ENCODE measurements around the gene EFNA5.

EFNA5 gene

DNA sequence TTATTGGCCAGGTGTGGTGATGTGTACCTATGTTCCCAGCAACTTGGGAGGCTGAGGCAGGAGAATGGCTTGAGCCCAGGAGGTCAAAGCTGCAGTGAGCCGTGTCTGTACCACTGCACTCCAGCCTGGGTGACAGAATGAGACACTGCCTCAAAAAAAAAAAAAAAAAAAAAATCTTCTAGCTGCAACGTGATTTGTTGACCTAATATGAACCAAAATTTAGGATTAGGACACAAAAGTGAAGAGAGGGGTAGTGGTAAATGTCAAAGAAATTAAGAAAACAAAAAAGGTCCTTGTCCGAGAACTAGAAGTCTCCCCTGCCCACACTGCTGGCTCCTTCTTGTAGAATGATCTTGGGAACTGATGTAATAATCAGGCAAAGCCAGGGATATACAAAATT is 272.0 kb downstream of the EFNA5 start:
- H3K27ac ChIP-seq, result no peak overlapping the region
- TF ChIP-seq ZFX (IDR thresholded peaks at IDR 0.05; ENCODE audit: borderline replicate concordance), result no peak
- TF ChIP-seq, protein P1, sequence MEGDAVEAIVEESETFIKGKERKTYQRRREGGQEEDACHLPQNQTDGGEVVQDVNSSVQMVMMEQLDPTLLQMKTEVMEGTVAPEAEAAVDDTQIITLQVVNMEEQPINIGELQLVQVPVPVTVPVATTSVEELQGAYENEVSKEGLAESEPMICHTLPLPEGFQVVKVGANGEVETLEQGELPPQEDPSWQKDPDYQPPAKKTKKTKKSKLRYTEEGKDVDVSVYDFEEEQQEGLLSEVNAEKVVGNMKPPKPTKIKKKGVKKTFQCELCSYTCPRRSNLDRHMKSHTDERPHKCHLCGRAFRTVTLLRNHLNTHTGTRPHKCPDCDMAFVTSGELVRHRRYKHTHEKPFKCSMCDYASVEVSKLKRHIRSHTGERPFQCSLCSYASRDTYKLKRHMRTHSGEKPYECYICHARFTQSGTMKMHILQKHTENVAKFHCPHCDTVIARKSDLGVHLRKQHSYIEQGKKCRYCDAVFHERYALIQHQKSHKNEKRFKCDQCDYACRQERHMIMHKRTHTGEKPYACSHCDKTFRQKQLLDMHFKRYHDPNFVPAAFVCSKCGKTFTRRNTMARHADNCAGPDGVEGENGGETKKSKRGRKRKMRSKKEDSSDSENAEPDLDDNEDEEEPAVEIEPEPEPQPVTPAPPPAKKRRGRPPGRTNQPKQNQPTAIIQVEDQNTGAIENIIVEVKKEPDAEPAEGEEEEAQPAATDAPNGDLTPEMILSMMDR (IDR thresholded peaks at IDR 0.05), result no peak

DNA sequence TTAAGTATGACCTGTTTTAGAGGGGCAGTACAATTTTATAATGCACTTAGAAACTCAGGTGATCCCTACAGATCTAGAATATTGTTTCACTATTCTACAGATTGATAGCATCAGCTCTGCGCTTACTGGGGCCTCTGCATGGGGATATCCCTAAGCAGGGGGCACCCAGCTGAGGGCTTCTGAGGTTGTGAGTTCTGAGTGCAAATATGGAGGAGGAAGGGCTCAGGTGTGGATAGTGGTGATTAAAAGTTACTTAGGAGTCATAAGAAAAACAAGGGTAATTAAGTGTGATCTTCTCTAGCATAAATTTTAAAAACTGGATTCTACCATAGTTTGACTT is 274.4 kb downstream of the EFNA5 start:
- H3K27ac ChIP-seq, result no peak overlapping the region
- TF ChIP-seq ZFX (IDR thresholded peaks at IDR 0.05; ENCODE audit: borderline replicate concordance), result no peak
- TF ChIP-seq, protein P1 (IDR thresholded peaks at IDR 0.05), result no peak

DNA sequence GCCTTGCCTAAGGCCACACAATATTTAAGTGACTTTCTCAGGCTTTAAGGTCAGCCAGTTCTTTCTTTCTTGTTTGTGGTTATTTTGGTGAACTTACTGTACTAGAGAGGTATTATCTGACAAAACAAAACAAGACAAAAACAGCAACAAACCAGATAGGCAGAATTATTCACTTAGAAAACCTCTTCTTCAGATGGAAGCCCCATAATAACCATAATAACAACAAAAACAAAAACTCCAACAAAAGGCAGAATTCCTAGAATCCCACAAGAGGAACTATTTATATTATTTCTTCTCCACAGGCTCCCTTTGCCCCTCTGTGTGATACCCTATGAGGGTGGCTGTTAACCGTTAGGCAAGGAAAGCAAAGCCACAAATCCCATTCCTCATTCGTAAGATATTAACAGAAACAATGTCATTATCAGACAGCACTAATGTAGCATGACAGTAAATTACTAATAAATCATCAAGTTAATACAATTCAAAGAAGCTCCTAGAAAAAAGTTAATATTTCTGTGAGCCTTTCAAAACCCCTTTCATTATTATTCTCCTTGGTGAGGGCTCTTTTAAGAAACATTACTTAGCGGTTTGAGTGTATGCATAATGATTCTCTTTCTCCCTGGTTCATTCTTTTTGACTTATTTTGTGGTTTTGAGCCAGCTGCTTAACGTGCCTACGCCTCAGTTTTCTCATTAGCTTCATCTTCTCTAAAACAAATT is 274.9 kb downstream of the EFNA5 start:
- H3K27ac ChIP-seq, result no peak overlapping the region
- TF ChIP-seq ZFX (IDR thresholded peaks at IDR 0.05; ENCODE audit: borderline replicate concordance), result no peak
- TF ChIP-seq, protein P1 (IDR thresholded peaks at IDR 0.05), result no peak

DNA sequence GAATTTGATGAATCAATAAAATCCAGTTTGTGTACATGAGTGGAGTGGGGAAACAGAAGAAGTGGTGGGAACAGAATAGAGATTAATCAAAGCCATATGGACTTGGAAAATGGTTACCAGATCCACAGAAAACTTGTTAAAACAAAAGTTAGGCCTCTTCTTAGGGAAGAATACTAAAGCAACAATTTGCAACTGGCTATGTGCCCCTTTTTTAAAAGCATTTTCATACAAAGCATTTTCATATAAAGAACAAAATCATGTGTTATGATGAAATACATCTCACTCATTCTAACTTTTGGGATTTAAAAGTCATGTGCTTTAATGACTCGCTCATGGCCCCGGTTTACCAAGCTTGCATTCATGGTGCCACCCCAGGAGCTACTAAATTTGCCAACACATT is 276.9 kb downstream of the EFNA5 start:
- TF ChIP-seq ZFX (IDR thresholded peaks at IDR 0.05; ENCODE audit: borderline replicate concordance), result no peak
- TF ChIP-seq, protein P1 (IDR thresholded peaks at IDR 0.05), result no peak

DNA sequence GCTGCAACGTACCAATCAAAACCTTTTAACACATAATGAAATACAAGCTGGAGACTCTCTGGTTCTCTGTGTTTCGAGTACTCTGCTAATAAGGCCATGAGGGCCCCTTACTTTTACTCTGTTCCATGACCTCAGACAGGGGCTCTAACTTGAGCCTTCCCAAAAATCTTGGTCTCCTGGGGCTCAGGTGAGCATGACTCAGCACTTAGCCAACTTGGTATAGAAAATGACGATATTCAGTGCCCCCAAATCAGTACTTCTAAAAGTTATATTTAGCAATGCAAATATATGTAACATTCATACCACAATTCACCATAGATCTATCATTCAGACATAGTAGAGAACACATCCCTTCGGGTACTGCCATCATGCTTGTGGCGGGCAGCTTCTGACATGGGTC is 278.9 kb downstream of the EFNA5 start:
- no peak overlapping the region for H3K27ac ChIP-seq
- TF ChIP-seq ZFX (IDR thresholded peaks at IDR 0.05; ENCODE audit: borderline replicate concordance), result no peak
- TF ChIP-seq, protein P1 (IDR thresholded peaks at IDR 0.05), result no peak

More for the DNA sequence above, 276.9 kb downstream of the EFNA5 start:
- H3K27ac ChIP-seq, result no peak overlapping the region

DNA sequence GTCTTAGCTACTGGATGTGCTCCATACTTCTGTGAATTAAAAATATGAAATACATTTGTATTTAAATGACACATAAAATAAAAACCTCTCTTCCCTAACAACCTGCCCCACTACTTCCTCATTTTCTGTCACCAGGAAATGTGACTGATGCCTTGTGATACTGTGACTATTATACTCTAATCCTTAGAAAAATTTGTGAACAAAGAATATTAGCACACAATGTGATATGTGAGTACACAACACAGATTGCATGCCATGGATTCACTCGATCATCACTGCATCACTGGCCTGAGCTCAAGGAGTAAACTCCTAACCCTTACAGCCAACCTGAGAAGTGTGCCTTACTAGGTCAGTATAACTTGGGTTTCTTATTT is 281.0 kb downstream of the EFNA5 start:
- TF ChIP-seq, protein P1 (IDR thresholded peaks at IDR 0.05), result no peak
- TF ChIP-seq ZFX (IDR thresholded peaks at IDR 0.05; ENCODE audit: borderline replicate concordance), result no peak
- H3K27ac ChIP-seq, result no peak overlapping the region

DNA sequence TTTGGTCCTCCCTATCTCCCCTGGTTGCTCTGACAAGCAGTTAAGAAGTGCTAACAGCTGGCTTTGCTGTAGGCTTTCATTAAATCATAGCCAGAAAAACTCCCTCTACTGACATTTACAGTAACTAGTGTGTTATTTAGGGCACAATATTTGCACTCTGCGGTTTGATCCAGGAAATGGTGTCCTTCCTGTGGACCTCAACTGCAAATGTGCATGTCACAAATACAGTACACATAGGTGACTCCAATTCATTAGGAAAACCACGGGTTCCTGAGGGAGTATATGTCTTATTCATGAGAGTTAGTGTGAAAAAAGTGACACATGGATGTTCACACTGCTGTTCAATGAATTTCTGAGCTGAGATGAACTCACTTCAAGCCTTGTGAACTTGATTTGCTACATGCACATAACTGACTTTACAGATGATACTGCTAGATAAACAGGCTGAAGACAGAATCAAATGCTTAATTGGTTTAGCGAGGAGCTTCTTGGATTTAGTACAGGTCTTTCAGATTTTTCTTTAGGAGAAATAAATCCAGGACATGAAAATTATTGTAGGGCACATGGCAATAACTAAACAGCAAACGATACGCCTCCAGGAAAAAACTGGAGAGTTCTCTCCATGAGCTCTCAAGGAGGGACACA is 281.5 kb downstream of the EFNA5 start:
- no peak overlapping the region for H3K27ac ChIP-seq
- TF ChIP-seq, protein P1 (IDR thresholded peaks at IDR 0.05), result no peak
- no peak for TF ChIP-seq ZFX (IDR thresholded peaks at IDR 0.05; ENCODE audit: borderline replicate concordance)

Data from 22Rv1 (cell line).